K562 (cell line): ENCODE measurements around the gene WT1. TPM values are rescaled to one million over a fixed set of nuclear protein-coding genes. Genes with fewer than 3 reads are reported as not detected.

Experiments used
- GATAD2B ChIP-seq: fragments of 450-650 bp; IDR thresholded peaks from 2 replicates; pipeline ENCODE4 v1.6.1; 2017; ENCODE audit warnings: mild to moderate bottlenecking, borderline replicate concordance
- HNRNPLL ChIP-seq: fragments of 200-400 bp; formaldehyde crosslinking; IDR thresholded peaks from 2 replicates; pipeline ENCODE4 v1.6.1; 2017; ENCODE audit warnings: low read length, low read depth, mild to moderate bottlenecking; ENCODE audit not compliant: poor library complexity, severe bottlenecking
- MGA ChIP-seq: fragments of 450-650 bp; IDR thresholded peaks from 2 replicates; pipeline ENCODE4 v1.6.1; 2016; ENCODE audit warnings: mild to moderate bottlenecking, moderate library complexity
- RBFOX2 ChIP-seq: fragments of 200-400 bp; formaldehyde crosslinking; IDR thresholded peaks from 2 replicates; pipeline ENCODE4 v1.6.1; 2017; ENCODE audit warnings: low read depth, mild to moderate bottlenecking, low read length, moderate library complexity
- ZBTB49 ChIP-seq: sonication (generic); formaldehyde crosslinking; IDR thresholded peaks from 2 replicates; pipeline ENCODE4 v1.8.0; 2022; ENCODE audit warnings: missing genetic modification reagents, mild to moderate bottlenecking, borderline replicate concordance
- ZC3H4 ChIP-seq: sonication (generic); formaldehyde crosslinking; IDR thresholded peaks from 2 replicates; pipeline ENCODE4 v1.9.0; 2021; ENCODE audit warnings: missing genetic modification reagents, borderline replicate concordance
- ZMIZ1 ChIP-seq, 2 experiments: fragments of 150-350 bp in 1 of 2; IDR thresholded peaks; 2 replicates each; pipeline ENCODE4 v1.6.1; 2012 to 2016; ENCODE audit warnings: low read depth in 2 of 2, low read length in 2 of 2, mild to moderate bottlenecking in 1 of 2, moderate library complexity in 1 of 2
- polyA plus RNA-seq, 8 experiments: library from polyadenylated mRNA; depleted of rRNA in 4 of 8; stranded (reverse) in 5 of 8; unstranded in 3 of 8; fragments of >200 nt; fragmentation: Nextera tagmentation in 2 of 8; fragmentation: Illumina TruSeq in 1 of 8; extraction: Ambion mirVana in 2 of 8; extraction: Trizol in 1 of 8; gene quantifications; 2 replicates each; pipeline versions ENCODE4 v1.2.1 to v1.2.3, GENCODE V29; 2011 to 2014; ENCODE audit warnings: inconsistent platforms in 1 of 8, missing spikeins in 1 of 8
- total RNA-seq, 7 experiments: library from RNA; depleted of rRNA in 6 of 7; stranded (reverse); fragments of >200 nt in 6 of 7; fragmentation: Illumina TruSeq in 2 of 7; extraction: Trizol in 2 of 7; gene quantifications; 2 replicates each; pipeline versions ENCODE4 v1.2.1 to v1.2.3, GENCODE V29; 2011 to 2021; ENCODE audit warnings: low replicate concordance in 1 of 7

The WT1 gene
- total and polyA plus RNA-seq, 9 of the 15 experiments (the other 6 are each of a cell fraction or from before 2014, with no cell fraction given): 7.1 to 33.8 (median 19.4) TPM

DNA sequence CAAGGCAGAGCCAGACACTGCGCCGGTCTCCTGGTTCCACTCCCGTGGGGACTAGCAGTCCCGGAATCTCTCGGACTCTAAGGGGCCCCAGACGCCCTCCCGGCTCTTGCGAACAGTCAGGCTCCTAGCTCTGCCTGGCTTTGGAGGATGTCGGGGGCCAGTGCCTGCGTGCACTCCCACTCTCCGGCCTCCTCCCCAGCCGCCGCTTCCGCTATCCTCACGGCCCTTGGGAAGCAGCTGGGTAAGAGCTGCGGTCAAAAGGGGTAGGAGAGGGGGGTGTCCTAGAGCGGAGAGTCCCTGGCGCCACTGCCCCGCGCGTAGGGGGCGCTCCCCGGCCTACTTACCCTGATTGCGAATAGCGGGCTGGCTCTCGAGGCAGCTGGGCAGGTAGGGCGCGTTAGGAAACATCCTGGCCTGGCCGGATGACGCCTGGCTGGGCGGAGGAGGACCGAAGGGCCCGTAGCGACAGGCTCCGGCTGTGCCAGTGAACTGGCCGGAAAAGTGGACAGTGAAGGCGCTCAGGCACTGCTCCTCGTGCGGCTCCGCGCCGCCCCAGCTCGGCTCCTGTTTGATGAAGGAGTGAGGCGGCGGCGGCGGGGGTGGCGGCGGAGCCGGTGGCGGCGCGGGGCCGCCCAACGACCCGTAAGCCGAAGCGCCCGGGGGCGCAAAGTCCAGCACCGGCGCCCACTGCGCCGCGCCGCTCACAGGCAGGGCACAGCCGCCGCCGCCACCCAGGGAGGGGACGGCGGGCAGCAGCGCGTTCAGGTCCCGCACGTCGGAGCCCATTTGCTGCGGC lies 785 bp downstream of the WT1 start (continued):
- TF ChIP-seq MGA: peak; percentile 51
- TF ChIP-seq RBFOX2: peak; percentile 88
- TF ChIP-seq HNRNPLL: peak; percentile 59
- no peak for TF ChIP-seq GATAD2B
- no peak for TF ChIP-seq ZBTB49 (CRISPR knock-in tag)
- no peak for TF ChIP-seq ZMIZ1 (IDR thresholded peaks at IDR 0.05; ENCODE audit: low read depth in 2 of 2, low read length in 2 of 2)
- TF ChIP-seq ZC3H4: no peak
